Mucosa of gallbladder (tissue), 1 donor: ENCODE results near the gene TPK1. TPM values are rescaled to one million over a fixed set of nuclear protein-coding genes. Genes with fewer than 3 reads are reported as not detected.

Experiments
- DNase-seq: peaks from one replicate; pipeline ENCODE4 v3.0.0-alpha.2; 2020; ENCODE audit warnings: low spot score
- total RNA-seq: library from RNA; stranded (reverse); gene quantifications from one replicate; pipeline ENCODE4 v1.2.1, GENCODE V29; 2021
- donor health status: DM: no; HTN: no; CAD: no.

The TPK1 gene
- 4.7 TPM for total RNA-seq

DNA sequence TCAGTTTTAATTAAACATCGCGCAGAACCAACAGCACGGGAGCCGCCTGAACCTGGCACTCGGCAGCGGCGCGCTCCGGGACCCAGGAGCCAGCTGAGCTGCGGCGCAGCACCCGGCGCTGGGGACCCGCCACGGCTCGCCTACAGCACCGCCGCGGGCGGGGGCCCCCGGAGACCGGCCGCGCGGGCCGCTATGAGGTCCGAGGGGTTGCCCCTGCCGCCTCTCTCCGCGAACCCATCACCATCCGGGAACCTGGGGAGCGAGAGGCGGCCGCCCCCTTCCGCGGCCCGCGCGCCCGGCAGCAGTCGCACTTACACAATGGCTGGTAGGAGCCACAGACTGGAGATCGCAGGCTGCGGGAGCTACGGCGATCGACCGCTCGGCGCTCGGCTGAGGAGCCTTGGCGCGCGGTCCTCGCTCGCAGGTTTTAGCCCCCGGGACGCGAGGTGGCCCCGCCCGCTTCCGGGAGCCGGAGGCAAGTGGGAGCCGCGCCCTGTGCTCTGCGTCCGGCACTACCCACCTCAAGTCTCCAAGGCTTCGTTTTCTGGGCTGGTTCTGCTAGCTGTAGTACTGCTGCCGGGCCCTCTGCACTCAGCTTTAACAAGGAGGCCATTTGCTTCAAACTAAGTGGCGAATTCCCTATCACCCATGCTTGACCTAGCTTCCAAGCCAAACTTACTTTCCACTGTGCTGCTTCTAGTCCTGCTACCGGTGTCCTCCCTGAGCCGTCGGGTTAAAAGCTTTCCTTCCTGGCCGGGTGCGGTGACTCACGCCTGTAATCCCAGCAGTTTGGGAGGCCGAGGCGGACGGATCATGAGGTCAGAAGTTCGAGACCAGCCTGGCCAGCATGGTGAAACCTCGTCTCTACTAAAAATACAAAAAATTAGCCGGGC, at the start of gene TPK1:
TPK1 (minus strand) TSS at position 402 of the 893 bp plus-strand sequence. CDS start 451 bp downstream, outside the sequence.
- DNase-seq, result peak; percentile 92

DNA sequence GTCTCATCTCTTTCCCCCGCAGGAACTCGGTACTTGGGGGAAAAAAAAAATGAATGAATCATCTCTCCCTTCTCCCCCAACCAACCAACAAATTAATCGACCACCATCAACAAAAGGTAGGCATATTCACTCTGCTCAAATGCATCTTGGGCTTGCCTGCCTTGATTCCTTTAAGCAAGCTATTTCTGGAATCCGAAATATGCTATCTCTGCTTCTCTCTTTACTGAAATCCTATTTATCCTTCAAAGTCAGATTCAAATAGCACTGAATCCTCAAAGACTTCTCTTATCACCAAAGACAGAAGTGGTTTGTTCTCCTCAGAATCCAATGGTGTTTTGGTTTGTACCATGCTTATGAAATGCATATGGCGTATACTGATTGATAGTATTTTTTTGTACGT, 49.6 kb upstream of the TPK1 start:
- no peak for DNase-seq

GRCh38 chr7:144884896-144885295, 49.0 kb upstream of the TPK1 start:
- no peak for DNase-seq

GRCh38 chr7:144873316-144873845, 37.5 kb upstream of the TPK1 start:
- no peak for DNase-seq

GRCh38 chr7:144869082-144869481, 33.2 kb upstream of the TPK1 start:
- DNase-seq, result no peak

- no peak for DNase-seq
These were observed 30.3 kb upstream of the TPK1 start for GRCh38 chr7:144866189-144866588.

GRCh38 chr7:144863320-144863647, 27.4 kb upstream of the TPK1 start:
- no peak for DNase-seq

GRCh38 chr7:144862612-144863319, 26.9 kb upstream of the TPK1 start:
- no peak for DNase-seq

DNA sequence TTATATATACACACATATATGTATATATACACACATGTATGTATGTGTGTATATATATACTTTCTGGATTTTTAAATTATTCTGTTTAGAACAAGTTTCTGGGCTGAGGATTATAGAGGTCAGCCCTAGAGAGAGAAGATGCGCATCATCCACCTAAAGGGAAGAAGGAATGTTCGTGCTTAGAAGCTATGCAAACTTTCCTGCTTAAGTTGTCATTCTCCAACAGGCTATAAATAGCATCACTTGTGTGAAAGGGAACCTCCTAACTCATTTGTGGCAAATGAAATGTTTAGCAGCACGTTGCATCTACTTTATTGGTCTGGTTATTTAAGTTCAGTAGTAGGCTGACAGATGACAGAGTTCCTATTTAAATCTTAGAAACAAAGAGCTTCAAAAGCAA, 23.9 kb upstream of the TPK1 start:
- no peak for DNase-seq

DNA sequence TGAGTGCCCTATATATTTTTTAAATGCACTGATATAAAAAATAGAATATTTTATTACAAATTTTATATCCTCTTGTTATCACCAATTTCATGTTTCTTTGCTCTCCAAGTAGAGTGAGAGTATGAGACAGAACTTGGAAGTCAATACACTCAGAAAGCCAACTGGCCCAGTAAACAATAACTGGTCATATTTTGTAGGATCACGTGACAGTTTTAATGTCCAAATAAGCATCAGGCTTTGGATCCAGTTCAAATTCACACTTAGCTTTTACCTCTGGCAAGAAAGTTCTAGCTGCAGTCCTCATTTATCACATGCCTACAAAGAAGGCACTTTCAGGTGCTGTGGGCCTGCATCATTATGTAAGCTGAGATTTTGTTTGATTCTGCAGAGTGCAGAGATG, 21.6 kb upstream of the TPK1 start:
- no peak for DNase-seq

DNA sequence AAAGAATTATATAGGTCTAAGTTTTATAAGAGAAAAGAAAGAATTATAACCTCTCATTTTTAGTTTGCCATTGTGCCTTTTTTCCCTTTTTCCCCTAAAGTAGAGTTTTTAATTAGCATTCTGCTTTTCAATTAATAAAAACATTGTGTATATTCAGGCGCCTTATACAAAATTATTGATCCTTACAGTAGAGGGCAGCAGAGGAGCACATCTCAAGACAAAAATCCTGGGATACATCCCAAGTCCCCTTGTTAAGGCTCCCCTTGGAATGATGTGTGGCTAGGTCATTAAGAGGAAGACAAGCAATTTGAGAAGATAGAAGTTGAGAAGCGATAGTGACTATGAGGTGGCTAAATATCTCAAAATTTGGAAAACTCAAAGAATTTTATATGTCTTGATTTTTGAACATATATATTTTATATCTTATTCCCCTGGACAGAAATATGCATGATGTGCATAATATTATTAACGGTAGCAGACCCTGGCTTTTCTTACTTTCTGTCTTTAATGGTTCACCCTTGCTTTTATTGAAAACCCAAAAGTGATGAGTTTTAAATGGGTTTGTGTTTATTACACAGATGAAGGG, 19.1 kb upstream of the TPK1 start:
- DNase-seq, result no peak

- DNase-seq, result no peak
These were observed 17.7 kb upstream of the TPK1 start for GRCh38 chr7:144853542-144853941.

DNA sequence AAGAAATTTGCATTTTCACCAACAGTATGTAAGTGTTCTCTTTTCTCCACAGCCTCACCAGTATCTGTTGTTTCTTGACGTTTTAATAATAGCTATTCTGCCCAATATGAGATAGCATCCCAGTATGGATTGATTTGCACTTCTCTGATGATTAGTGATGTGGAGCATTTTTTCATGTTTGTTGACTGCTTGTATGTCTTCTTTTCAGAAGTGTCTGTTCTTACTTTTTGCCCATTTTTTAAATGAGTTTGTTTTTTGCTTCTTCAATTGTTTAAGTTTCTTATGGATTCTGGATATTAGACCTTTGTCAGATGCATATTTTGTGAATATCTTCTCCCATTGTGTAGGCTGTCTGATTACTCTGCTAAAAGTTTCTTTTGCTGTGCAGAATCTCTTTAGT, 12.2 kb upstream of the TPK1 start:
- no peak for DNase-seq

DNA sequence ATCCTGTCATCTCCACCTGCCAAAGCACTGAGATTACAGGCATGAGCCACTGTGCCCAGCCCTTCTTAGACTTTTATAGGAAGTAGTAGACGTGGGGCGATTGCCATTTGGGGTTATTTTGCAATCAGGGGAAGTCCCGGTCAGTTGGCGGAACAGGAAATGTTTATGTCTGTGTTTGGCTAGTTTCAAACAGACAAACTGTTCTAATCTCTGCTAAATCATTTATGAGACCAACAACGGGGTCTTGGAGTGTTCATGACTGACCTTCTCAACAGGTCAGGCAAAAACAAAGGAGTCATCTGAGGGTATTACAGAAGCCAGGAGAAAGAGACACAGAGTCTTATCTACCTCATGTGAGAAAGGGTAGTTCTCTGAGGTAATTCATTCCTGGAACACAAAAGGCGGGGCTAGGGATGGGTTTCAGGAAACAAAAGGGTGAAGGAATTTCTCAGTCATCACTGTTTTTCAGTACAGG, 6.6 kb upstream of the TPK1 start:
- DNase-seq, result peak; percentile 55

- DNase-seq, result no peak
These were observed 641 bp upstream of the TPK1 start for GRCh38 chr7:144836545-144836842.

- DNase-seq, result peak; percentile 34
These were observed 670 bp downstream of the TPK1 start for GRCh38 chr7:144835155-144835611.

GRCh38 chr7:144834641-144835144, 1.2 kb downstream of the TPK1 start:
- peak; percentile 25 for DNase-seq

- DNase-seq, result no peak
These were observed 5.0 kb downstream of the TPK1 start for GRCh38 chr7:144830811-144831210.

DNA sequence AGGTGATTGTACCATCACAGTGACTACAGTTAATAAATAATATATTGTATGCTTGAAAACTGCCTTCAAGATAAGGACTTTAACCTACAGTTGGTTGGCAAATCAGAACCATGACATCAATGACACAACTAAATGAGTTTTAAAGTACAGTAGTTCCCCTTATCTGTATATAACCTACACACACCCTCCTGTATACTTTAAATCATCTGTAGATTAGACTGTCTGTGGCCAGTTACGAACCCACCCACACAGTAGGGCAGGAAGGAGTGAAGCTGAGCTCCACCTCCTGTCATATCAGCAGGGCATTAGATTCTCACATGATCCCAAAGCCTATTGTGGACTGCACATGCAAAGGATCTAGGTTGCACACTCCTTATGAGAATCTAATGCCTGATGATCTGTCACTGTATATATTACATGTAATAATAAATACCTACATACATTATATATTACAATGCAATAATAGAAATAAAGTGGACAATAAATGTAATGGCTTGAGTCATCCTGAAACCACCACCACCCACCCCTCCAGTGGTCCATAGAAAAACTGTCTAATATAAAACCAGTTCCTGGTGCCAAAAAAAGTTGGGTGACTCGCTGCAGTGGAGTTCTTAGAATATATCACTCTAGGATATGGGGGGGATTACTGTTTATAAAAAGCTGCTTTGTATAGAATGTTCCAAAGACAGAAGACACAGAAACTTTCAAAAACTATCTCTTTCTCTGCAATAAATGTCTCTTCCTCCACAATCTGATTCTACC, 5.6 kb downstream of the TPK1 start:
- DNase-seq, result no peak

DNA sequence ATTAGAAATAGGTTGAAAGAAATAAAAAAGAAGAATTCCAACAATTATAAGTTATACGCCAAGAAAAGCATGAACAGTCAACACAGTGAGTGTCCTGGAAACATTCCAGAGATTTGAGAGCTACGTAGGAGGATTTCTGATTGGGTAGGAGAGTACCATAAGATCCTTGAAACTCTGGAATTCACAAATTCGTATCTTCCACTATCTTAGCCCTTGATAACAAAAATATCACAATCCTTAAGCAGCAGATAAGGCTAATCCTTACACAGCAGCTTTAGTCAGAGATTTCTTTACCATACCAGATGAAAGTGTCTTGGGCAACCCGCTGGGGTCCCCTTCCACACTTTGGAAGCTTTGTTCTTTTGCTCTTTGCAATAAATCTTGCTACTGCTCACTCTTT, 8.2 kb downstream of the TPK1 start:
- DNase-seq, result no peak

- DNase-seq, result no peak
These were observed 9.6 kb downstream of the TPK1 start for GRCh38 chr7:144826208-144826607.

GRCh38 chr7:144824360-144824759, 11.5 kb downstream of the TPK1 start:
- DNase-seq, result no peak
